Nephron progenitor cell (in vitro differentiated cells): ENCODE measurements around the gene PAX1.
A peak's percentile ranks its signal among the peaks of the same experiment; 100 is the strongest.

Experiments used
- DNase-seq: peaks from one replicate; pipeline ENCODE4 v3.0.0; 2021
- H3K27ac Mint-ChIP-seq: 2 replicates; pipeline ENCODE4 v1.8.0; 2021; ENCODE audit warnings: mild to moderate bottlenecking, moderate library complexity, mixed read lengths
- H3K27me3 Mint-ChIP-seq: 2 replicates; pipeline ENCODE4 v1.8.0; 2021; ENCODE audit warnings: mild to moderate bottlenecking, low read depth, mixed read lengths; ENCODE audit not compliant: poor library complexity
- H3K36me3 Mint-ChIP-seq: 2 replicates; pipeline ENCODE4 v1.8.0; 2021; ENCODE audit warnings: low read depth, mixed read lengths
- H3K4me1 Mint-ChIP-seq: 2 replicates; pipeline ENCODE4 v1.8.0; 2021; ENCODE audit warnings: mixed read lengths
- H3K4me3 Mint-ChIP-seq: 2 replicates; pipeline ENCODE4 v1.8.0; 2021; ENCODE audit warnings: mild to moderate bottlenecking, moderate library complexity, mixed read lengths
- H3K9me3 Mint-ChIP-seq: 2 replicates; pipeline ENCODE4 v1.8.0; 2021; ENCODE audit warnings: mild to moderate bottlenecking, moderate library complexity, mixed read lengths
- CTCF ChIP-seq: fragments of 200-600 bp; sonication (generic); IDR thresholded peaks from 2 replicates; pipeline ENCODE4 v1.5.0; 2021; ENCODE audit warnings: antibody characterized with exemption

PAX1 gene

GRCh38 chr20:21682521-21682954, 22.9 kb upstream of the PAX1 start:
- H3K36me3 Mint-ChIP-seq, result no peaks in the 10 kb centered on the region
- TF ChIP-seq CTCF, result no peak
- no peak for DNase-seq
- H3K27me3 Mint-ChIP-seq, result peaks cover 32% of the 10 kb centered on the region
- no peak overlapping the region for H3K27ac Mint-ChIP-seq
- no peak overlapping the region for H3K4me3 Mint-ChIP-seq
- H3K4me1 Mint-ChIP-seq, result peaks cover 4% of the 10 kb centered on the region
- H3K9me3 Mint-ChIP-seq, result no peaks in the 10 kb centered on the region

GRCh38 chr20:21684671-21685070, 20.8 kb upstream of the PAX1 start:
- Mint-ChIP-seq H3K36me3 (no peaks in the 10 kb centered on the region), H3K4me1 (peaks cover 4% of the 10 kb centered on the region), H3K4me3 (no peak overlapping the region), H3K27ac (no peak overlapping the region), H3K9me3 (no peaks in the 10 kb centered on the region), H3K27me3 (peaks cover 21% of the 10 kb centered on the region)
- TF ChIP-seq CTCF, result no peak
- DNase-seq, result no peak

GRCh38 chr20:21685981-21686380, 19.5 kb upstream of the PAX1 start:
- Mint-ChIP-seq H3K27me3 (peaks cover 17% of the 10 kb centered on the region), H3K27ac (no peak overlapping the region)
- no peak for TF ChIP-seq CTCF

GRCh38 chr20:21693322-21693721, 12.1 kb upstream of the PAX1 start:
- peak; percentile 54 for TF ChIP-seq CTCF
- H3K27ac Mint-ChIP-seq, result no peak overlapping the region
- H3K4me3 Mint-ChIP-seq, result no peak overlapping the region
- no peaks in the 10 kb centered on the region for H3K9me3 Mint-ChIP-seq
- H3K36me3 Mint-ChIP-seq, result no peaks in the 10 kb centered on the region
- H3K4me1 Mint-ChIP-seq, result no peaks in the 10 kb centered on the region
- H3K27me3 Mint-ChIP-seq, result peaks cover 56% of the 10 kb centered on the region
- DNase-seq, result peak; percentile 31

More at GRCh38 chr20:21685981-21686380, 19.5 kb upstream of the PAX1 start:
- Mint-ChIP-seq H3K4me1 (peaks cover 4% of the 10 kb centered on the region), H3K9me3 (no peaks in the 10 kb centered on the region), H3K4me3 (no peak overlapping the region), H3K36me3 (no peaks in the 10 kb centered on the region)
- no peak for DNase-seq

- no peak overlapping the region for H3K27ac Mint-ChIP-seq
- no peak overlapping the region for H3K4me3 Mint-ChIP-seq
- no peaks in the 10 kb centered on the region for H3K36me3 Mint-ChIP-seq
- peaks cover 17% of the 10 kb centered on the region for H3K4me1 Mint-ChIP-seq
- DNase-seq, result no peak
- peaks cover 100% of the 10 kb centered on the region for H3K27me3 Mint-ChIP-seq
- H3K9me3 Mint-ChIP-seq, result no peaks in the 10 kb centered on the region
- TF ChIP-seq CTCF, result no peak
Observed at GRCh38 chr20:21698494-21699215, 6.8 kb upstream of the PAX1 start.

- Mint-ChIP-seq H3K9me3 (no peaks in the 10 kb centered on the region), H3K27me3 (peaks cover 100% of the 10 kb centered on the region), H3K27ac (no peak overlapping the region), H3K4me1 (peaks cover 21% of the 10 kb centered on the region), H3K4me3 (no peak overlapping the region), H3K36me3 (no peaks in the 10 kb centered on the region)
- no peak for TF ChIP-seq CTCF
- DNase-seq, result no peak
Observed at GRCh38 chr20:21699216-21699508, 6.3 kb upstream of the PAX1 start.
